HL-60 (cell line): Measurements from ENCODE around the gene GH1.
"Not testable (repeated sequence)": the region's sequence is repeated elsewhere in the genome, so short reads cannot be mapped to it uniquely, and the experiment has no call there.

ENCODE experiments used
- DNase-seq, 2 experiments: peaks; one replicate each; pipeline ENCODE4 v3.0.0-alpha.2; 2010 to 2020; ENCODE audit warnings: low read depth in 1 of 2, low spot score in 1 of 2
- H3K27ac ChIP-seq: fragments of 250-450 bp; sonication (Bioruptor Pico); replicated peaks from 2 replicates; pipeline ENCODE4 v1.5.1; 2020; ENCODE audit warnings: mild to moderate bottlenecking, moderate library complexity
- H3K27me3 ChIP-seq: fragments of 250-450 bp; sonication (Bioruptor Pico); 2 replicates; pipeline ENCODE4 v1.5.1; 2021; ENCODE audit warnings: mild to moderate bottlenecking, moderate library complexity; ENCODE audit not compliant: insufficient read depth, poor library complexity, severe bottlenecking
- H3K4me3 ChIP-seq: replicated peaks from 2 replicates; pipeline ENCODE4 v1.5.1; 2011; ENCODE audit warnings: mild to moderate bottlenecking, control low read depth, low read length; ENCODE audit not compliant: insufficient read depth

GH1 gene

DNA sequence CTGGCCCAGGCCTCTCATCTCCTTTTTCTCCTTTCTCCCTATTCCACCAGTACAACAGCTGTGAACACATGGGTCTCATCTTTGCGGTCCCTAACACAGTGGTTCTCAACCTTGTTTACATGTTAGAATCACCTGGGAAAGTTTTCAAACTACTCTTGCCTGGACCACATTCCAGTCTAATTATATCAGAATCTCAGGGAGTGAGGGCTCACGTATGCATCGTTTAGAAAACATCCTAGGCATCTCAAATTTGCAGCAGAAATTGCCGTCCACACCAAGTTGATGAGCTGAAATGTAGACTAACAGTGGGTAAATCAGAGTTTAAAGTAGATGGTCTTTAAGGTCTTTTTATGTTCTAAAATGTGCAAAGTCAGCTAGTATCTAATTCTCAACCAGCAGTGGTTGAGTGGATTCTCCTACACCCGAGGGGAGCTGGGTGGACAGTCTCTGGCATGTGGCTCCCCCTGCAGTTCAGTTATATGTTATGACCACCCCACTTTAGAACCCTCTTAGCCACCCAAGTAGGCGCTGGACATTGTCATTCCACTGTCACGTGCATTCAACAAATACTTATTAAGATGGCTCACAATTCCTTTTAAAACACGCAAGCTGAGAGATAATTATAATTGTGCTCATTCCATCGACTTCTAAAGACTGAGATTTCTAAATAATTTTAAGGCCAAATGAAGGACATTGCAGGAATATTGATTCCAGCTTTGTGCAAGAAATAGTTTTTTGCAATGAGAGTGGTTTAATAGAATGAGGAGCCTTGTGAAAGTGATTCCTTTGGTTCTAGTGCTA is 48.9 kb downstream of the GH1 start:
- H3K4me3 ChIP-seq, H3K27me3 ChIP-seq, DNase-seq, H3K27ac ChIP-seq: not testable (repeated sequence)
